ENCODE results near the gene MRPL51.

DNA sequence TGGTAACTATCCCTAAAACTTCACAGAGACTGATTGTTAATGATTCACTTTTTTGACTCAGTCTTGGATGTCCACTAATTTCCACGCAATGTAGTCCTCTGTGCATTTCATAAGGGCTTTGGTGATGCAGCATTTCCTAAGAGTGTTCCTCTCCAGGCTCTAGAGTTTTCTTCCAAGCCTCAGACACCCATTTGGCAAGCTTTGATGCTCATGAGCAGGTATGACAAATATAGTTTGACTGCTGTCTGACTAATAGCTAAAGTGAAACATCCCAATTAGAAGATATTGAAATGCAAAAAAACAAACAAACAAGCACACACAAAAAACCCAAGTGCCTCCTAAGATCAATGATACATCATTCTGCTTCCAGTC, 21.1 kb downstream of the MRPL51 start:
- TF ChIP-seq, protein P1, sequence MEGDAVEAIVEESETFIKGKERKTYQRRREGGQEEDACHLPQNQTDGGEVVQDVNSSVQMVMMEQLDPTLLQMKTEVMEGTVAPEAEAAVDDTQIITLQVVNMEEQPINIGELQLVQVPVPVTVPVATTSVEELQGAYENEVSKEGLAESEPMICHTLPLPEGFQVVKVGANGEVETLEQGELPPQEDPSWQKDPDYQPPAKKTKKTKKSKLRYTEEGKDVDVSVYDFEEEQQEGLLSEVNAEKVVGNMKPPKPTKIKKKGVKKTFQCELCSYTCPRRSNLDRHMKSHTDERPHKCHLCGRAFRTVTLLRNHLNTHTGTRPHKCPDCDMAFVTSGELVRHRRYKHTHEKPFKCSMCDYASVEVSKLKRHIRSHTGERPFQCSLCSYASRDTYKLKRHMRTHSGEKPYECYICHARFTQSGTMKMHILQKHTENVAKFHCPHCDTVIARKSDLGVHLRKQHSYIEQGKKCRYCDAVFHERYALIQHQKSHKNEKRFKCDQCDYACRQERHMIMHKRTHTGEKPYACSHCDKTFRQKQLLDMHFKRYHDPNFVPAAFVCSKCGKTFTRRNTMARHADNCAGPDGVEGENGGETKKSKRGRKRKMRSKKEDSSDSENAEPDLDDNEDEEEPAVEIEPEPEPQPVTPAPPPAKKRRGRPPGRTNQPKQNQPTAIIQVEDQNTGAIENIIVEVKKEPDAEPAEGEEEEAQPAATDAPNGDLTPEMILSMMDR (IDR thresholded peaks at IDR 0.05), result no peak
- TF ChIP-seq POLR2A (IDR thresholded peaks at IDR 0.05), result no peak
